Neural cell (in vitro differentiated cells): ENCODE measurements around the gene LAIR2.
"Not testable (repeated sequence)": the region's sequence is repeated elsewhere in the genome, so short reads cannot be mapped to it uniquely, and the experiment has no call there.

Experiments
- POLR2AphosphoS5 ChIP-seq: IDR thresholded peaks from 2 replicates; pipeline ENCODE4 v1.6.1; 2012
- TF ChIP-seq, protein P1 (sequence below): fragments of 450-650 bp; IDR thresholded peaks from 2 replicates; pipeline ENCODE4 v1.5.1; 2014; ENCODE audit warnings: antibody characterized with exemption, mild to moderate bottlenecking, moderate library complexity; ENCODE audit not compliant: poor library complexity, severe bottlenecking

DNA sequence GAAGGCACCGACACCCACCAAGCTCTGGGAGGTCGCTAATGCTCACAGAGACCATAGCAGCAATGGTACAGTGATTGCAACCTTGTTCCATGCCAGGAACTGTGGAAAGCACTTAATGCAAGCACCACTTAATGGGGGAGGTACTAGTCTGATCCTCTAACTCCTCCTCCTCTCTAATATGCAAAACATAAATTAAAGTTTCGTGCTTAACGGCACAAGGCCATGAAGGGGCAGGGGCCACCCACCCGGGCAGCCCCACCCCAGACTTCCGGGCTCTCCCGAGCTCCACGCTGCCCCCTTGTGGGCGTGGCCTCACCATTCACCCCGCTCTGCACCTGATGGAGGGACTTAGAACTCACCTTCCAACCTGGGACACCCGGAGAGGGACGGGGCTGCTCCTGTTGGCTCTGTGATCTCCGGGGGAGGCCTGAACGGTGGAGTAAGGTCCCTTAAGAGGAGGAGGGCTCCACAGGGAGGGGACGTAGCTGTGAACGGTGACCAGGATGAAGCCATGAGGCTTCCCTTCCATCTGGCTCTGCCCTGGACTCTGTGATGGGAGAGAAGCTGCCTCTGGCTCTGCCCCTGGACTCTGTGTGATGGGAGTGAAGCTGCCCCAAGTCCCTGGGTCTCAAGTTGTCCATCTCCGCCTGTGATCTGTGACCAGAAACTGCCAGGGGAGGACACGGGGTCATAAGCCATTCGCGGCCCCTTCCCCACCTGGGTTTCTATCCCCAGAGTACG is 6.7 kb downstream of the LAIR2 start:
- TF ChIP-seq, protein P1, sequence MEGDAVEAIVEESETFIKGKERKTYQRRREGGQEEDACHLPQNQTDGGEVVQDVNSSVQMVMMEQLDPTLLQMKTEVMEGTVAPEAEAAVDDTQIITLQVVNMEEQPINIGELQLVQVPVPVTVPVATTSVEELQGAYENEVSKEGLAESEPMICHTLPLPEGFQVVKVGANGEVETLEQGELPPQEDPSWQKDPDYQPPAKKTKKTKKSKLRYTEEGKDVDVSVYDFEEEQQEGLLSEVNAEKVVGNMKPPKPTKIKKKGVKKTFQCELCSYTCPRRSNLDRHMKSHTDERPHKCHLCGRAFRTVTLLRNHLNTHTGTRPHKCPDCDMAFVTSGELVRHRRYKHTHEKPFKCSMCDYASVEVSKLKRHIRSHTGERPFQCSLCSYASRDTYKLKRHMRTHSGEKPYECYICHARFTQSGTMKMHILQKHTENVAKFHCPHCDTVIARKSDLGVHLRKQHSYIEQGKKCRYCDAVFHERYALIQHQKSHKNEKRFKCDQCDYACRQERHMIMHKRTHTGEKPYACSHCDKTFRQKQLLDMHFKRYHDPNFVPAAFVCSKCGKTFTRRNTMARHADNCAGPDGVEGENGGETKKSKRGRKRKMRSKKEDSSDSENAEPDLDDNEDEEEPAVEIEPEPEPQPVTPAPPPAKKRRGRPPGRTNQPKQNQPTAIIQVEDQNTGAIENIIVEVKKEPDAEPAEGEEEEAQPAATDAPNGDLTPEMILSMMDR, result not testable (repeated sequence)
- TF ChIP-seq POLR2AphosphoS5, result not testable (repeated sequence)
